ENCODE measurements around the gene ARF4.

DNA sequence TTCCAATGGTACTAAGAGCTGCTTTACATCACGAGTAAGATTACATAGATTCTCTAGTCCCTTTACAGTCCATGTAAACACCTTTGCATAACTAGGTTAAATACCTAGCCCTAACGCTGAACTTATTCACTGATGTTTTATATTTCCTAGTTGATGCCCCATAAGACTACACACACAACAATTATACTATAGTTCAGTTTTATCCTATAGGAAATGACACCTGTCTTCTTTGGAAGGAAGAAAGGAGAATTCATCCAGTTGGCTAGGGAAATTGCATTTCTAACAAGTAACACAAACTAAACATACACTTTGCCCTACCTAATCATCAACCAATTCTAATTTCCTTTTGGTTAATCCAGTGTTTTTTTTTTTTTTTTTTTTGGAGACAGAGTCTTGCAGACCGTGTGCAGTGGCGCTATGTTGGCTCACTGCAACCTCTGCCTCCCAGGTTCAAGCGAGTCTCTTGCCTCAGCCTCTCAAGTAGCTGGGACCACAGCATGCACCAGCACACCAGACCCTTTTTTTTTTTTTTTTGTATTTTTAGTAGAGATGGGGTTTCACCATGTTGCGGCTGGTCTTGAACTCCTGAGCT, 27.2 kb downstream of the ARF4 start:
- TF ChIP-seq, protein P1, sequence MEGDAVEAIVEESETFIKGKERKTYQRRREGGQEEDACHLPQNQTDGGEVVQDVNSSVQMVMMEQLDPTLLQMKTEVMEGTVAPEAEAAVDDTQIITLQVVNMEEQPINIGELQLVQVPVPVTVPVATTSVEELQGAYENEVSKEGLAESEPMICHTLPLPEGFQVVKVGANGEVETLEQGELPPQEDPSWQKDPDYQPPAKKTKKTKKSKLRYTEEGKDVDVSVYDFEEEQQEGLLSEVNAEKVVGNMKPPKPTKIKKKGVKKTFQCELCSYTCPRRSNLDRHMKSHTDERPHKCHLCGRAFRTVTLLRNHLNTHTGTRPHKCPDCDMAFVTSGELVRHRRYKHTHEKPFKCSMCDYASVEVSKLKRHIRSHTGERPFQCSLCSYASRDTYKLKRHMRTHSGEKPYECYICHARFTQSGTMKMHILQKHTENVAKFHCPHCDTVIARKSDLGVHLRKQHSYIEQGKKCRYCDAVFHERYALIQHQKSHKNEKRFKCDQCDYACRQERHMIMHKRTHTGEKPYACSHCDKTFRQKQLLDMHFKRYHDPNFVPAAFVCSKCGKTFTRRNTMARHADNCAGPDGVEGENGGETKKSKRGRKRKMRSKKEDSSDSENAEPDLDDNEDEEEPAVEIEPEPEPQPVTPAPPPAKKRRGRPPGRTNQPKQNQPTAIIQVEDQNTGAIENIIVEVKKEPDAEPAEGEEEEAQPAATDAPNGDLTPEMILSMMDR (conservative IDR thresholded peaks at IDR 0.05; ENCODE audit: low read depth in 2 of 2), result no peak
- TF ChIP-seq POLR2AphosphoS5 (IDR thresholded peaks at IDR 0.05; ENCODE audit: low read depth) (no peak), EZH2 (IDR thresholded peaks at IDR 0.05; ENCODE audit: low read depth, unreplicated experiment) (no peak), JUNB (IDR thresholded peaks at IDR 0.05; ENCODE audit: unreplicated experiment) (no peak), EZH2phosphoT487 (IDR thresholded peaks at IDR 0.05; ENCODE audit: unreplicated experiment) (no peak), NANOG (IDR thresholded peaks at IDR 0.05; ENCODE audit: borderline replicate concordance) (no peak), CREB1 (CRISPR knock-in tag; IDR thresholded peaks at IDR 0.05; ENCODE audit: low read depth) (no peak), ZNF114 (CRISPR knock-in tag; IDR thresholded peaks at IDR 0.05) (no peak), STAT1 (IDR thresholded peaks at IDR 0.05; ENCODE audit: unreplicated experiment) (no peak), ZNF331 (CRISPR knock-in tag; IDR thresholded peaks at IDR 0.05; ENCODE audit: low read depth) (no peak)
- TF ChIP-seq, protein P2, sequence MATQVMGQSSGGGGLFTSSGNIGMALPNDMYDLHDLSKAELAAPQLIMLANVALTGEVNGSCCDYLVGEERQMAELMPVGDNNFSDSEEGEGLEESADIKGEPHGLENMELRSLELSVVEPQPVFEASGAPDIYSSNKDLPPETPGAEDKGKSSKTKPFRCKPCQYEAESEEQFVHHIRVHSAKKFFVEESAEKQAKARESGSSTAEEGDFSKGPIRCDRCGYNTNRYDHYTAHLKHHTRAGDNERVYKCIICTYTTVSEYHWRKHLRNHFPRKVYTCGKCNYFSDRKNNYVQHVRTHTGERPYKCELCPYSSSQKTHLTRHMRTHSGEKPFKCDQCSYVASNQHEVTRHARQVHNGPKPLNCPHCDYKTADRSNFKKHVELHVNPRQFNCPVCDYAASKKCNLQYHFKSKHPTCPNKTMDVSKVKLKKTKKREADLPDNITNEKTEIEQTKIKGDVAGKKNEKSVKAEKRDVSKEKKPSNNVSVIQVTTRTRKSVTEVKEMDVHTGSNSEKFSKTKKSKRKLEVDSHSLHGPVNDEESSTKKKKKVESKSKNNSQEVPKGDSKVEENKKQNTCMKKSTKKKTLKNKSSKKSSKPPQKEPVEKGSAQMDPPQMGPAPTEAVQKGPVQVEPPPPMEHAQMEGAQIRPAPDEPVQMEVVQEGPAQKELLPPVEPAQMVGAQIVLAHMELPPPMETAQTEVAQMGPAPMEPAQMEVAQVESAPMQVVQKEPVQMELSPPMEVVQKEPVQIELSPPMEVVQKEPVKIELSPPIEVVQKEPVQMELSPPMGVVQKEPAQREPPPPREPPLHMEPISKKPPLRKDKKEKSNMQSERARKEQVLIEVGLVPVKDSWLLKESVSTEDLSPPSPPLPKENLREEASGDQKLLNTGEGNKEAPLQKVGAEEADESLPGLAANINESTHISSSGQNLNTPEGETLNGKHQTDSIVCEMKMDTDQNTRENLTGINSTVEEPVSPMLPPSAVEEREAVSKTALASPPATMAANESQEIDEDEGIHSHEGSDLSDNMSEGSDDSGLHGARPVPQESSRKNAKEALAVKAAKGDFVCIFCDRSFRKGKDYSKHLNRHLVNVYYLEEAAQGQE (IDR thresholded peaks at IDR 0.05; ENCODE audit: unreplicated experiment), result no peak
- TF ChIP-seq, protein P3, sequence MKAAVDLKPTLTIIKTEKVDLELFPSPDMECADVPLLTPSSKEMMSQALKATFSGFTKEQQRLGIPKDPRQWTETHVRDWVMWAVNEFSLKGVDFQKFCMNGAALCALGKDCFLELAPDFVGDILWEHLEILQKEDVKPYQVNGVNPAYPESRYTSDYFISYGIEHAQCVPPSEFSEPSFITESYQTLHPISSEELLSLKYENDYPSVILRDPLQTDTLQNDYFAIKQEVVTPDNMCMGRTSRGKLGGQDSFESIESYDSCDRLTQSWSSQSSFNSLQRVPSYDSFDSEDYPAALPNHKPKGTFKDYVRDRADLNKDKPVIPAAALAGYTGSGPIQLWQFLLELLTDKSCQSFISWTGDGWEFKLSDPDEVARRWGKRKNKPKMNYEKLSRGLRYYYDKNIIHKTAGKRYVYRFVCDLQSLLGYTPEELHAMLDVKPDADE (IDR thresholded peaks at IDR 0.05), result no peak

Data from GM23338 (cell line).